IMR-90 (cell line): Measurements from ENCODE around the gene ADD1. TPM values are rescaled to one million over a fixed set of nuclear protein-coding genes. Genes with fewer than 3 reads are reported as not detected.
A peak's percentile ranks its signal among the peaks of the same experiment; 100 is the strongest.

Source experiments
- ATAC-seq: fragments of 200-7000 bp; cut with Tn5 transposase; 2 replicates; pipeline ENCODE4 v1.9.1; 2020; ENCODE audit warnings: low read depth, mild to moderate bottlenecking, moderate library complexity
- BruUV-seq: library from RNA; stranded (reverse); fragments of 400-500 nt; replicated peaks from 2 replicates; lab custom pipeline; 2021; lab: Mats Ljungman, UMichigan
- CTCF ChIA-PET: fragments of 300-600 bp; formaldehyde crosslinking; extraction: SDS; loops from one replicate; lab custom pipeline; 2021; ENCODE audit warnings: antibody characterized with exemption; lab: Yijun Ruan, JAX
- POLR2A ChIA-PET: fragments of 300-600 bp; sonication (Branson Sonifier 250); formaldehyde crosslinking; loops from one replicate; lab custom pipeline; 2022; ENCODE audit warnings: antibody characterized with exemption; ENCODE audit not compliant: unreplicated experiment; lab: Charles Lee
- DNase-seq: peaks from one replicate; pipeline ENCODE4 v3.0.0; 2013
- H2AFZ ChIP-seq: replicated peaks from 2 replicates; pipeline ENCODE3; 2013; ENCODE audit warnings: low read length, mild to moderate bottlenecking; ENCODE audit not compliant: poor library complexity
- H2AK5ac ChIP-seq: 2 replicates; pipeline ENCODE4 v1.6.1; 2013; ENCODE audit warnings: low read depth, low read length, inconsistent platforms
- H2AK9ac ChIP-seq: replicated peaks from 2 replicates; pipeline ENCODE3; 2013; ENCODE audit warnings: mild to moderate bottlenecking, low read depth, low read length, moderate library complexity; ENCODE audit not compliant: poor library complexity
- H2BK120ac ChIP-seq: 2 replicates; pipeline ENCODE4 v1.6.1; 2013; ENCODE audit warnings: low read depth, low read length, inconsistent platforms
- H2BK15ac ChIP-seq: 3 replicates; pipeline ENCODE4 v1.6.1; 2013; ENCODE audit warnings: low read depth, low read length, inconsistent platforms
- H2BK20ac ChIP-seq: 2 replicates; pipeline ENCODE4 v1.6.1; 2013; ENCODE audit warnings: low read depth, mild to moderate bottlenecking, inconsistent platforms, low read length, moderate library complexity
- H2BK5ac ChIP-seq: 2 replicates; pipeline ENCODE4 v1.6.1; 2013; ENCODE audit warnings: mild to moderate bottlenecking, low read depth, low read length, inconsistent platforms; ENCODE audit not compliant: poor library complexity, severe bottlenecking
- H3K14ac ChIP-seq: replicated peaks from 2 replicates; pipeline ENCODE4 v1.6.1; 2013; ENCODE audit warnings: low read depth, low read length, inconsistent platforms
- H3K18ac ChIP-seq: 2 replicates; pipeline ENCODE4 v1.6.1; 2013; ENCODE audit warnings: low read depth, low read length, control low read depth
- H3K23ac ChIP-seq: 2 replicates; pipeline ENCODE4 v1.6.1; 2013; ENCODE audit warnings: low read depth, low read length, inconsistent platforms
- H3K27ac ChIP-seq: 2 replicates; pipeline ENCODE4 v1.5.1; 2013; ENCODE audit warnings: mild to moderate bottlenecking, control low read depth, low read length; ENCODE audit not compliant: insufficient read depth
- H3K27me3 ChIP-seq: 2 replicates; pipeline ENCODE4 v1.6.1; 2013; ENCODE audit warnings: low read length; ENCODE audit not compliant: control insufficient read depth, insufficient read depth
- H3K36me3 ChIP-seq: 2 replicates; pipeline ENCODE4 v1.6.1; 2013; ENCODE audit warnings: low read length, mixed read lengths; ENCODE audit not compliant: control insufficient read depth, insufficient read depth
- H3K4ac ChIP-seq: 2 replicates; pipeline ENCODE4 v1.6.1; 2013; ENCODE audit warnings: low read depth, low read length, inconsistent platforms
- H3K4me1 ChIP-seq: 2 replicates; pipeline ENCODE4 v1.6.1; 2013; ENCODE audit warnings: low read length, mixed read lengths; ENCODE audit not compliant: control insufficient read depth, insufficient read depth
- H3K4me2 ChIP-seq: 2 replicates; pipeline ENCODE4 v1.6.1; 2013; ENCODE audit warnings: low read depth, mild to moderate bottlenecking, control low read depth, low read length, moderate library complexity
- H3K4me3 ChIP-seq: 2 replicates; pipeline ENCODE4 v1.5.1; 2013; ENCODE audit warnings: low read depth, mild to moderate bottlenecking, control low read depth, low read length, moderate library complexity; ENCODE audit not compliant: insufficient read depth
- H3K56ac ChIP-seq: 2 replicates; pipeline ENCODE4 v1.6.1; 2013; ENCODE audit warnings: low read length, inconsistent platforms; ENCODE audit not compliant: insufficient read depth; ENCODE audit errors: extremely low read depth
- H3K79me1 ChIP-seq, 2 experiments: 2 replicates each; pipeline ENCODE4 v1.6.1; 2013; ENCODE audit warnings: low read length in 2 of 2, inconsistent platforms in 1 of 2, low read depth in 1 of 2
- H3K9ac ChIP-seq: 2 replicates; pipeline ENCODE4 v1.6.1; 2013; ENCODE audit warnings: low read depth, low read length, control low read depth
- H3K9me1 ChIP-seq: 2 replicates; pipeline ENCODE4 v1.6.1; 2013; ENCODE audit warnings: low read length, inconsistent platforms; ENCODE audit not compliant: insufficient read depth
- H3K9me3 ChIP-seq: 2 replicates; pipeline ENCODE4 v1.6.1; 2013; ENCODE audit warnings: low read length; ENCODE audit not compliant: control insufficient read depth, insufficient read depth
- H4K20me1 ChIP-seq: 2 replicates; pipeline ENCODE4 v1.6.1; 2013; ENCODE audit warnings: low read length, inconsistent platforms; ENCODE audit not compliant: insufficient read depth
- H4K5ac ChIP-seq: 2 replicates; pipeline ENCODE4 v1.6.1; 2013; ENCODE audit warnings: mild to moderate bottlenecking, low read depth, low read length, control low read depth
- H4K8ac ChIP-seq, 2 experiments: 2 replicates each; pipeline ENCODE4 v1.6.1; 2013; ENCODE audit warnings: low read depth in 2 of 2, low read length in 2 of 2, control low read depth in 1 of 2, inconsistent platforms in 1 of 2
- H4K91ac ChIP-seq: 2 replicates; pipeline ENCODE4 v1.6.1; 2013; ENCODE audit warnings: low read depth, low read length, inconsistent platforms; ENCODE audit not compliant: insufficient read depth
- CEBPB ChIP-seq: IDR thresholded peaks from 2 replicates; pipeline ENCODE4 v1.6.1; 2012; ENCODE audit warnings: low read depth, low read length, improper control_type of control experiment
- FOS ChIP-seq: fragments of 150-350 bp; IDR thresholded peaks from 2 replicates; pipeline ENCODE4 v1.6.1; 2016; ENCODE audit warnings: low read depth, low read length
- MAZ ChIP-seq: IDR thresholded peaks from 2 replicates; pipeline ENCODE4 v1.6.1; 2012; ENCODE audit warnings: low read depth, mild to moderate bottlenecking, low read length, improper control_type of control experiment, moderate library complexity, borderline replicate concordance
- WGBS, 2 experiments: methylation state at CpG; one replicate each; pipeline versions ENCODE4 v1.1.5 to v1.1.7; 2013; ENCODE audit warnings: missing lambda C conversion rate in 2 of 2; ENCODE audit not compliant: insufficient read length in 1 of 2; ENCODE audit errors: extremely low coverage in 2 of 2; 5-methylcytosine and 5-hydroxymethylcytosine counted together
- dilution Hi-C: fragments of 300-500 bp; cut with HindIII; formaldehyde crosslinking; loops from one replicate; pipeline ENCODE4 v1.14.3; 2018; ENCODE audit warnings: low sequenced_read_pairs; ENCODE audit not compliant: unreplicated experiment
- in situ Hi-C: fragments of 300-500 bp; cut with MboI; formaldehyde crosslinking; loops from 3 replicates; pipeline ENCODE4 v1.14.3; 2019; ENCODE audit warnings: low sequenced_read_pairs, inconsistent platforms, mixed read lengths
- intact Hi-C: fragments of 100-400 bp; cut with micrococcal nuclease; formaldehyde crosslinking; loops from 2 replicates; pipeline ENCODE4 v1.10.0; 2022
- polyA plus RNA-seq, 3 experiments: library from polyadenylated mRNA; depleted of rRNA; stranded (reverse); fragments of >200 nt; gene quantifications; 2 replicates each; pipeline ENCODE4 v1.2.3, GENCODE V29; 2012; ENCODE audit warnings: low replicate concordance in 1 of 3
- total RNA-seq: library from RNA; depleted of rRNA; stranded (reverse); fragments of >200 nt; gene quantifications from 2 replicates; pipeline ENCODE4 v1.2.3, GENCODE V29; 2012

ADD1 gene
- total and polyA plus RNA-seq, 2 of the 4 experiments (the other 2 are of a cell fraction) = 122 to 215 TPM

DNA sequence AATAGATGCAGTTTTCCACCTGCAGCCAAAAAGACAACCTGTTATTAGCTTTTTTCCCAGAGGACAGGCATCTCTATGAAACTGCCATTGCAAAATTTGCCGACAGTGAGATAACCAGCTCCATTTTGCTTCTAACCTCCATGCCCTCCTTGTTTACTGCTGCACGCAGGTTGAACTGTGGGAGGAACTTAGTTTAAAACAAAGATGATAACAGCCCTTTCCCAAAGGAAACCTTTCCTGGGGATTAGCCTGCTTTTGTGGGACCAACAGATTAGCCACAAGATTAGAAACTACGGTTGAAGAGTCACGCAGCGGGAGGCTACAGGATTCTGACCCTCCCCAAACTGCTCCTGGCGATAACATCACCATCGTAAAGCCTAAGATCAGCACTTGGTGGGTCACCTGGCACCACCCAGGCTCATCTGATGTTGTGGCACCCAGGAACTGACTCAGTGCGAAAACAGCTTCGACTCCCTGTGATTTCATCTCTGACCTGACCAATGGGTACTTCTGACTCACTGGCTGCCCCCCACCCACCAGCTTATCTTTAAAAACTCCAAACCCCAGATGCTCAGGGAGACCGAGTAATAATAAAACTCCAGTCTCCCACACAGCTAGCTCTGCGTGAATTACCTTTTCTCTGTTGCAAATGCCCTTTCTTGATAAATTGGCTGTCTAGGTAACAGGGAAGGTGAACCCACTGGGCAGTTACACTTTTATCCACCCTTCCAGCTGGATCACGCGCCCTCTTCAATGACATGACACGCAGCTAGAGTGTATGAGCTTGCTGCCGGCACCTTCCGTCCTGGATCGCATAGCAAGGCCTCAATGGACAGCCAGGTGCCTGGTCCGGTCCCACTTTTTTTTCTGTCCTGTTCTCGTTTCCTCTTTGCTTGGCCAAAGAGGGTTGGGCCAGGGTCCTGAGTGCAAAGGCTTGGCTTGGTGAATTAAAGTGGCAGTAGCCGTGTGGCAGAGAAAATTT lies 92.4 kb downstream of the ADD1 start:
- Histone ChIP-seq H3K27me3 (no peaks in the 10 kb centered on the region), H2AK5ac (peak overlapping the region; percentile 85), H3K14ac (peak overlapping the region; percentile 61; the same call in 1 of the 2 replicates), H3K4me3 (peak overlapping the region; percentile 95), H3K9me1 (peaks cover 9% of the 10 kb centered on the region; the same call in 1 of the 2 replicates), H3K56ac (no peak overlapping the region), H2BK120ac (no peak overlapping the region), H3K27ac (peak overlapping the region; percentile 94), H3K4ac (no peak overlapping the region), H3K9ac (peak overlapping the region; percentile 91), H3K4me1 (peaks cover 16% of the 10 kb centered on the region), H3K23ac (peak overlapping the region; percentile 84), H3K79me1 (peaks cover 33 to 83% of the 10 kb centered on the region in 2 experiments; a peak in 3 of 4 replicates), H2BK5ac (no peak overlapping the region), H4K20me1 (peaks cover 50% of the 10 kb centered on the region), H4K91ac (no peak overlapping the region), H4K8ac (peak overlapping the region in 1 of 2 experiments; percentile 50; a peak in 1 of 4 replicates), H3K4me2 (peak overlapping the region; percentile 100), H3K36me3 (peaks cover 59% of the 10 kb centered on the region), H2AFZ (no peak overlapping the region), H3K18ac (no peak overlapping the region), H2AK9ac (peak overlapping the region; percentile 99), H3K9me3 (no peaks in the 10 kb centered on the region), H2BK15ac (no peak overlapping the region), H2BK20ac (no peak overlapping the region), H4K5ac (peak overlapping the region; percentile 61; the same call in 1 of the 2 replicates)
- WGBS, 2 experiments = 86% methylated on average over 12 of the region's 20 CpGs; no CpG with 5 or more reads in 1 of the 2 experiments
- ATAC-seq (no peak), DNase-seq (no peak)
- ChIA-PET CTCF (interaction anchor here (0.6 kb wide), 1 partner anchor 184 kb away, joined by 4 read pairs; no protein-coding TSS in a partner anchor), POLR2A (no interaction called here)
- dilution Hi-C loops = no loop called here
- intact Hi-C loops = loop anchor here (2.0 kb wide), 1 partner anchor 171 kb away; no protein-coding TSS in a partner anchor
- TF ChIP-seq FOS (no peak), CEBPB (no peak), MAZ (no peak)
- in situ Hi-C loops = no loop called here
- no TSS peak for BruUV-seq
